GM12865 (cell line): ENCODE data around the gene ZFHX3.

Experiments
- DNase-seq: peaks from one replicate; pipeline ENCODE4 v3.0.0; 2010; ENCODE audit warnings: low read depth
- H3K4me3 ChIP-seq: 2 replicates; pipeline ENCODE4 v1.5.1; 2011; ENCODE audit warnings: mild to moderate bottlenecking, low read depth, low read length, control low read depth
- CTCF ChIP-seq: IDR thresholded peaks from 2 replicates; pipeline ENCODE4 v1.5.1; 2011; ENCODE audit warnings: low read length, control low read depth, low read depth, inconsistent platforms; ENCODE audit not compliant: insufficient read depth; ENCODE audit errors: missing control alignments

The ZFHX3 gene

DNA sequence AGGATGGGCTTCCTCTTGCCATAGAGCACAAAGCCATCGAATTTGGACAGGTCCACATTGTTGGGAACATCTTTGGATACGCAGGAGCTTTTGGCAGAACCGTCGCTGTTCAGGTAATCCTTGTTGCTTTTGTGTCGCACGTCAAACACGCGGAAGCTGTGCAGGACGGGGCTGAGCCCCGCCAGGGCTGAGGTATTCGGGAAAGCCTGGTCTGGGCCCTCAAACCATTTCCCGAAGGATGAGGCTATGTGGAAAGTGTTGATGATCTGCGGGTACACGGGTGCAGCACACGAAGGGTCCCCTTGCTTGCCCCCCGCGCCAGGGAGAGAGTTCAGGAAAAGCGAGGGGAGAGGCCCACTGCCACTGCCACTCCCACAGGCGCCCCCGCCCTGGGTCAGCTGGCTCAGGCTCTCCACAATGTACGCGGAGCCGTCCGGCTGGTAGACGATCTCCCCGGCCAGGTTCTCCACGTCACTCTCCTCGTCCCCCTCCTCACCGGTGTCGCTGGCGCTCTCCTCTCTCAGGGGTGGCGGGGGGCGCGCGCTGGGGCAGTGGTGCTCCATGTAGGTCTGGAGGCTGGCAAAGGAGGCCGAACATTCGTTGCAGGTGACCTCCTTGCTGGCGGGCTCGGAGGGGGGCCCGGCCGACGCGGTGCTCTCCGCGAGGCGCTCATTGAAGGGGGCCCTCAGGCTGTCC is 88.5 kb downstream of the ZFHX3 start:
- TF ChIP-seq CTCF, result no peak
- no peak overlapping the region for H3K4me3 ChIP-seq
- DNase-seq, result no peak

DNA sequence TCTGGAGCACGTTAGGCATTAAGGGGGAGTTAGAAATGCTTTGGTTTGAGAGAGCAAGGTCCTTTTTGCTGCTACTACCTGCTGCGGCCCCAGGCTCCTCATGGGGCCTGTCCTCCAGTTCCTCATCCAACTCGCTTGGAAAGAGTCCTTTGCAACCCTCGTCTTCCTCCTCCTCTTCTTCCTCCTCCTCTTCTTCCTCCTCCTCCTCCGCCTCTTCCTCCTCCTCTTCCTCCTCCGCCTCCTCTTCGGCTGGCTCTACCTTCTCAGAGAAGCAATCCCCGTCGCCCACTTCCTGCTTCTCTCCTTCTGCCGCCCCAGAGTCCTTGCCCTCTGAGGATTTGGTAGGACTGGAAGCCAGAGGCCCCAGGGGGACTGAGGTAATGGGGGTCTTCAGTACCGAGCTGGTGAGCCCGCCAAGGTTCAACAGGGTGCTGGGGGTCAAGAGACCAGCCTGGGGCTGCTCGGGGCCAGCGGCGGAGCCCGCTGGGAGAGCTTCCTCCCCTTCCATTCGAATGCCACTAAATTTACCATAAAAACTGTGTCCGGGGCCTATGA is 89.3 kb downstream of the ZFHX3 start:
- no peak for DNase-seq
- no peak for TF ChIP-seq CTCF
- H3K4me3 ChIP-seq, result no peak overlapping the region

DNA sequence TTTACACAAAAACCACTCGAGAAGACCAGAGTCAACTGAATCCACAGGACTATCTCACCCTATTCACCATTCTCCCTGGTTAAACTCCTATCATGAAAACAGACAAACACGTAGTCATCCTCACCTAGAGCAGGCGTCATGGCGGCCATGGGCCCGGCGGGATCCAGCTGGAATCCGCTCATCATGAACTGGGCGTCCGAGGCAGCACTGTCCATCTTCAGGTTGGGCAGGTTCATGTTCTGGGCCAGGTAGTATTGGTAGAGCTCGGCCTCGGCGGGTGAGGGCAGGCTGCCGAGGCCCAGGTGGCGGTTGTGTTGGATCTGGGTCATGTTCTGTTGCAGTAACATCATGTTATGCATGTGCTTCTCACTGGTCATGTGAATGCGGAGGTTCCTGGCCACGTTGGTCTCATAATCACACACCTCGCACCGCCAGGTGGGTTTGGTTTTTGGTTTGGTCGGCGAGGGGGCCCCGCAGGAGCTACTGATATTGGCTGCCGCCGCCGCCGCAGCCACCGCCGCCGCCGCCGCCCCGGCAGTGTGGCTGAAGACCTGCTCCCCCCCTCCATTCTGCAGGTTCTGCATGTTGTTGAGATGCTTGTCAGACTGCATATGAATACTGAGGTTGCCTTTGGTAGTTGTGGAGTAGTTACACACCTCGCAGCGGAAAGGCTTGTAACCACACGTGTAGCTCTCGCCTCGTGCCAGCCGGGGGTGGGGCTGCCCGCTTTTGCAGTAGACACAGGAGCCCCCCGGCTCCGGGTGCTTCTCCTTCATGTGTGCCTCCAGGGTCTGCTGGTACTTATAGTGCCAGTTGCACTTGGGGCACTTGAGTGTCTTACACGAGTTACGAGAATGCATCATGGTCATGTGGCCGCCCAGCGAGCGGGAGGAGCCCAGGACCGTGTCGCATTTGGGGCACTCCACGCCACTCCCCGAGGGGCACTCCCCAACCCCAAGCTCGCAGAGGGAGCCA is 90.3 kb downstream of the ZFHX3 start:
- DNase-seq, result no peak
- no peak for TF ChIP-seq CTCF
- no peak overlapping the region for H3K4me3 ChIP-seq

DNA sequence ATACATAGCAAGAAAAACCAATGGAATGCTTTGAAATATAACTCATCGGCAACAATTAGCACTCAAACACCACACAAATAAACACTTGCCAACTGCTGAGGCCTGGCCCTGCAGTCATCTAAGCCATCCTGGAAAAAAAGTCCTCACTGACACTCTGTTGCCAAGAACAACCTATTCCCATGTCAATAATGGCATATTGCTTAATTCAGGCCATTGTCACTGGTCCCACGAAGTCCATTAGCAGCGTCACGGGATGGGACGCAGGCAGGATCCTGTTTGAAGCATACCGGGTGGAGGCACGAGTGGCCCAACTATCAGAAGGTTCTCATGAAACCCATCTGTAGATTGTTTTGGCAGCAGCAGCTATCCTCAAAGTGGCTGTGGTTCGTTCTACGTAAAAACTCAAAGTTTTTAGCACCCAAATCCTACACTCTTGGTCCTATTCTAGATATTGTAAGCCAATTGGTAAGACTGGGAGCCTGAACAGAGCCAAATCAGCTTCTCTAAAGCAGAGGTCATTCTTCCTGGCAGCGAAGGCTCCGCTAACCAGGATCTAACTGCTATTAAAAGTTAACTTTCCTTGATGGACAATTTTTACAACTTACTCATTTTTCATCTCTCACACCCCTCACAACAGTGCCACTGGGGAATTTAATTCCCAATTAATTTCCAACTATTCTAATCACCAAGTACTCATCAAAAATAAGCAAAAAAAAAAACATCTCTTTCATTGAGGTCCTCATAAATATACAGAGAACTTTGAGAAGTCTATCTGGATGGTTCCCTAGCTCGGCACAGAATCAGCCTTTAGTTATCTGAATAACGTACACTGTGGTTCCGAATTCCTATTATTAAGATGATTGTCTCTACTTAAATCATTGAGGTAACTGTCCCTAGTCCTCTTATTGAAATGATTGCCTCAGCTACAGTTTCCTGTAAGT is 91.5 kb downstream of the ZFHX3 start:
- DNase-seq, result no peak
- TF ChIP-seq CTCF, result no peak
- H3K4me3 ChIP-seq, result no peak overlapping the region

GRCh38 chr16:72952811-72953271 is 95.1 kb downstream of the ZFHX3 start:
- no peak for DNase-seq
- H3K4me3 ChIP-seq, result no peak overlapping the region
- TF ChIP-seq CTCF, result no peak

GRCh38 chr16:72952404-72952803 is 95.5 kb downstream of the ZFHX3 start:
- DNase-seq, result no peak
- no peak for TF ChIP-seq CTCF
- H3K4me3 ChIP-seq, result no peak overlapping the region
